ENCODE data around the gene NAB2.
"Not testable (repeated sequence)": the region's sequence is repeated elsewhere in the genome, so short reads cannot be mapped to it uniquely, and the experiment has no call there.

The NAB2 gene

GRCh38 chr12:57112492-57113294 lies 23.8 kb downstream of the NAB2 start:
- no peak for DNase-seq

GRCh38 chr12:57116580-57117281 lies 27.8 kb downstream of the NAB2 start:
- no peak for DNase-seq

GRCh38 chr12:57118711-57119271 lies 29.9 kb downstream of the NAB2 start:
- peak; percentile 27 for DNase-seq

GRCh38 chr12:57119294-57120085 lies 30.6 kb downstream of the NAB2 start:
- no peak for DNase-seq

- DNase-seq: not testable (repeated sequence)
Observed at GRCh38 chr12:57120718-57121117, 31.8 kb downstream of the NAB2 start.

- no peak for DNase-seq
Observed at GRCh38 chr12:57123813-57124212, 34.9 kb downstream of the NAB2 start.

- DNase-seq: peak; percentile 85
Observed at GRCh38 chr12:57124261-57124877, 35.5 kb downstream of the NAB2 start.

GRCh38 chr12:57126061-57126460 lies 37.1 kb downstream of the NAB2 start:
- no peak for DNase-seq

- no peak for DNase-seq
Observed at GRCh38 chr12:57126561-57126960, 37.6 kb downstream of the NAB2 start.

- peak; percentile 74 for DNase-seq
Observed at GRCh38 chr12:57127101-57127725, 38.3 kb downstream of the NAB2 start.

- DNase-seq: peak; percentile 96
Observed at GRCh38 chr12:57127726-57128518, 39.0 kb downstream of the NAB2 start, which contains the start of gene LRP1. LRP1 (plus strand) TSS chr12:57128483; CDS start chr12:57128965, 482 bp downstream.

- no peak for DNase-seq
Observed at GRCh38 chr12:57128519-57129247, 39.8 kb downstream of the NAB2 start.

GRCh38 chr12:57129321-57129842 lies 40.5 kb downstream of the NAB2 start:
- DNase-seq: no peak

GRCh38 chr12:57129889-57130288 lies 41.0 kb downstream of the NAB2 start:
- DNase-seq: no peak

GRCh38 chr12:57130941-57131340 lies 42.0 kb downstream of the NAB2 start:
- no peak for DNase-seq

- DNase-seq: no peak
Observed at GRCh38 chr12:57131896-57132744, 43.2 kb downstream of the NAB2 start.

GRCh38 chr12:57133013-57133569 lies 44.2 kb downstream of the NAB2 start:
- no peak for DNase-seq

GRCh38 chr12:57133916-57134315 lies 45.0 kb downstream of the NAB2 start:
- no peak for DNase-seq

GRCh38 chr12:57134949-57135348 lies 46.0 kb downstream of the NAB2 start:
- no peak for DNase-seq

Measured in T1000 (cell line).